ENCODE results near the gene PTPRE. TPM values are rescaled to one million over a fixed set of nuclear protein-coding genes. Genes with fewer than 3 reads are reported as not detected.

Gene PTPRE
- total and polyA plus RNA-seq, 4 donors, result 1.5 to 12.5 (median 3.7) TPM

- TF ChIP-seq TAF1 (conservative IDR thresholded peaks at IDR 0.05) (no peak), ZBTB33 (IDR thresholded peaks at IDR 0.05) (no peak), YY1 (IDR thresholded peaks at IDR 0.05) (no peak), CTCF (IDR thresholded peaks at IDR 0.05; ENCODE audit: low read depth, low read length, missing input control) (no peak), HNF4G (IDR thresholded peaks at IDR 0.05) (no peak), JUND (IDR thresholded peaks at IDR 0.05) (no peak), FOXA2 (IDR thresholded peaks at IDR 0.05) (no peak), REST (IDR thresholded peaks at IDR 0.05) (no peak), RXRA (IDR thresholded peaks at IDR 0.05) (no peak), NR2F2 (IDR thresholded peaks at IDR 0.05) (no peak), HNF4A (conservative IDR thresholded peaks at IDR 0.05) (no peak), RAD21 (IDR thresholded peaks at IDR 0.05) (no peak), ATF3 (IDR thresholded peaks at IDR 0.05) (no peak), EGR1 (IDR thresholded peaks at IDR 0.05; ENCODE audit: low read depth in 2 of 2) (no peak), MAX (IDR thresholded peaks at IDR 0.05) (no peak), FOXA1 (IDR thresholded peaks at IDR 0.05) (no peak), SP1 (IDR thresholded peaks at IDR 0.05) (no peak)
- no peaks in the 10 kb centered on the region for H3K36me3 ChIP-seq (ENCODE audit: control insufficient read depth in 4 of 4, insufficient read depth in 3 of 4, low read depth in 1 of 4, low read length in 3 of 4)
- H3K4me3 ChIP-seq (ENCODE audit: low read depth in 1 of 3, low read length in 3 of 3), result no peak overlapping the region
- no peak overlapping the region for H3K9ac ChIP-seq (ENCODE audit: low read depth in 1 of 2, low read length in 2 of 2)
- DNase-seq (ENCODE audit: low spot score), result no peak
- H3K4me1 ChIP-seq (ENCODE audit: control insufficient read depth in 4 of 4, insufficient read depth in 4 of 4, low read length in 3 of 4), result no peaks in the 10 kb centered on the region
- H3K9me3 ChIP-seq (ENCODE audit: control insufficient read depth in 4 of 4, low read length in 3 of 4), result peaks cover 0 to 5% (median 2%) of the 10 kb centered on the region in 4 donors
- H3K27me3 ChIP-seq (ENCODE audit: control insufficient read depth in 4 of 4, insufficient read depth in 4 of 4, low read length in 3 of 4), result peaks cover 0 to 3% (median 0%) of the 10 kb centered on the region in 4 donors
- H3K27ac ChIP-seq (ENCODE audit: low read depth in 1 of 2, low read length in 2 of 2), result no peak overlapping the region
Observed at GRCh38 chr10:127937069-127937468, 30.2 kb downstream of the PTPRE start.

Data from liver (tissue), 9 donors.